Type B pancreatic cell (in vitro differentiated cells): ENCODE data around the gene VAV2. TPM values are rescaled to one million over a fixed set of nuclear protein-coding genes. Genes with fewer than 3 reads are reported as not detected.
A peak's percentile ranks its signal among the peaks of the same experiment; 100 is the strongest.

Experiments
- DNase-seq: peaks from one replicate; pipeline ENCODE4 v3.0.0; 2021; ENCODE audit warnings: mixed read lengths; ENCODE audit not compliant: unreplicated experiment; ENCODE audit errors: extremely low spot score
- H3K27ac Mint-ChIP-seq: 2 replicates; pipeline ENCODE4 v1.8.0; 2021; ENCODE audit warnings: mild to moderate bottlenecking, mixed read lengths
- H3K27me3 Mint-ChIP-seq: 2 replicates; pipeline ENCODE4 v1.8.0; 2021; ENCODE audit warnings: mixed read lengths
- H3K36me3 Mint-ChIP-seq: 2 replicates; pipeline ENCODE4 v1.8.0; 2021; ENCODE audit warnings: mixed read lengths
- H3K4me1 Mint-ChIP-seq: one replicate; pipeline ENCODE4 v1.8.0; 2021; ENCODE audit warnings: mixed read lengths; ENCODE audit not compliant: unreplicated experiment
- H3K4me3 Mint-ChIP-seq: 2 replicates; pipeline ENCODE4 v1.8.0; 2021; ENCODE audit warnings: mild to moderate bottlenecking, mixed read lengths
- H3K9me3 Mint-ChIP-seq: 2 replicates; pipeline ENCODE4 v1.8.0; 2021; ENCODE audit warnings: mixed read lengths
- CTCF ChIP-seq: fragments of 200-600 bp; sonication (generic); conservative IDR thresholded peaks from 2 replicates; pipeline ENCODE4 v1.5.0; 2021; ENCODE audit warnings: antibody characterized with exemption, mild to moderate bottlenecking
- total RNA-seq: library from RNA; stranded (reverse); gene quantifications from 2 replicates; pipeline ENCODE4 v1.2.1, GENCODE V29; 2021; ENCODE audit warnings: low replicate concordance

The VAV2 gene
- total RNA-seq, 1 donor from 2014 or later, result 39.4 TPM

- H3K9me3 Mint-ChIP-seq, result no peaks in the 10 kb centered on the region
- TF ChIP-seq CTCF, result no peak
- no peak overlapping the region for H3K27ac Mint-ChIP-seq
- H3K36me3 Mint-ChIP-seq, result no peaks in the 10 kb centered on the region
- H3K4me1 Mint-ChIP-seq, result no peaks in the 10 kb centered on the region
- no peak overlapping the region for H3K4me3 Mint-ChIP-seq
- DNase-seq, result peak; percentile 68
- peaks cover 5% of the 10 kb centered on the region for H3K27me3 Mint-ChIP-seq
Observed at GRCh38 chr9:133727277-133727875, 264.7 kb downstream of the VAV2 start.

GRCh38 chr9:133726401-133727276, 265.5 kb downstream of the VAV2 start:
- Mint-ChIP-seq H3K27me3 (peaks cover 5% of the 10 kb centered on the region), H3K36me3 (no peaks in the 10 kb centered on the region), H3K27ac (no peak overlapping the region), H3K9me3 (no peaks in the 10 kb centered on the region), H3K4me1 (no peaks in the 10 kb centered on the region), H3K4me3 (no peak overlapping the region)
- DNase-seq, result peak; percentile 69
- peak; percentile 79 for TF ChIP-seq CTCF

- H3K4me3 Mint-ChIP-seq, result no peak overlapping the region
- DNase-seq, result peak; percentile 20
- TF ChIP-seq CTCF, result no peak
- H3K4me1 Mint-ChIP-seq, result no peaks in the 10 kb centered on the region
- no peaks in the 10 kb centered on the region for H3K36me3 Mint-ChIP-seq
- peaks cover 5% of the 10 kb centered on the region for H3K27me3 Mint-ChIP-seq
- H3K27ac Mint-ChIP-seq, result no peak overlapping the region
- no peaks in the 10 kb centered on the region for H3K9me3 Mint-ChIP-seq
Observed at GRCh38 chr9:133725886-133726285, 266.2 kb downstream of the VAV2 start.

GRCh38 chr9:133718563-133719315, 273.4 kb downstream of the VAV2 start:
- Mint-ChIP-seq H3K4me1 (peaks cover 4% of the 10 kb centered on the region), H3K27me3 (no peaks in the 10 kb centered on the region), H3K36me3 (no peaks in the 10 kb centered on the region), H3K4me3 (no peak overlapping the region), H3K9me3 (peaks cover 6% of the 10 kb centered on the region), H3K27ac (no peak overlapping the region)
- DNase-seq, result no peak
- TF ChIP-seq CTCF, result no peak

GRCh38 chr9:133717113-133718031, 274.8 kb downstream of the VAV2 start:
- Mint-ChIP-seq H3K9me3 (peaks cover 6% of the 10 kb centered on the region), H3K36me3 (no peaks in the 10 kb centered on the region)

More at GRCh38 chr9:133717113-133718031, 274.8 kb downstream of the VAV2 start:
- Mint-ChIP-seq H3K27me3 (no peaks in the 10 kb centered on the region), H3K4me3 (no peak overlapping the region), H3K4me1 (peaks cover 4% of the 10 kb centered on the region), H3K27ac (no peak overlapping the region)
- no peak for TF ChIP-seq CTCF
- no peak for DNase-seq
